ENCODE measurements around the gene ATF3. TPM values are rescaled to one million over a fixed set of nuclear protein-coding genes. Genes with fewer than 3 reads are reported as not detected.
"Not testable (repeated sequence)": the region's sequence is repeated elsewhere in the genome, so short reads cannot be mapped to it uniquely, and the experiment has no call there.

The ATF3 gene
- total RNA-seq, 2 experiments from 2014 or later: 10.4 to 12.7 TPM

GRCh38 chr1:212638492-212639151, 30.1 kb downstream of the ATF3 start:
- Histone ChIP-seq H3K9me3 (ENCODE audit: control insufficient read depth in 1 of 2, insufficient read depth in 1 of 2, low read length in 2 of 2) (peaks cover 0 to 7% of the 10 kb centered on the region in 2 experiments), H3K4me1 (ENCODE audit: insufficient read depth, low read length) (peaks cover 25% of the 10 kb centered on the region), H3K27me3 (ENCODE audit: control insufficient read depth in 1 of 2, insufficient read depth in 2 of 2, low read length in 2 of 2) (no peaks in the 10 kb centered on the region), H3K36me3 (ENCODE audit: insufficient read depth, low read length) (no peaks in the 10 kb centered on the region), H3K4me3 (ENCODE audit: low read length) (no peak overlapping the region), H3K27ac (ENCODE audit: low read depth in 1 of 2, low read length in 2 of 2) (no peak overlapping the region)
- Mint-ChIP-seq H3K9me3 (no peaks in the 10 kb centered on the region), H3K36me3 (ENCODE audit: low read depth) (no peaks in the 10 kb centered on the region), H3K27me3 (peaks cover 5% of the 10 kb centered on the region), H3K4me1 (ENCODE audit: low read depth) (peaks cover 23% of the 10 kb centered on the region), H3K27ac (no peak overlapping the region), H3K4me3 (no peak overlapping the region)
- TF ChIP-seq CTCF (IDR thresholded peaks at IDR 0.05): no peak
- intact Hi-C loops (cut with DNase I, micrococcal nuclease): no loop called here
- ChIA-PET POLR2A (no interaction called here), CTCF (no interaction called here)
- ATAC-seq (ENCODE audit: poor library complexity) (no peak), DNase-seq (no peak)

GRCh38 chr1:212639524-212639923, 31.0 kb downstream of the ATF3 start:
- H3K27ac ChIP-seq (ENCODE audit: low read depth in 1 of 2, low read length in 2 of 2); ATAC-seq (ENCODE audit: poor library complexity); H3K36me3 Mint-ChIP-seq (ENCODE audit: low read depth); H3K27me3 Mint-ChIP-seq; H3K36me3 ChIP-seq (ENCODE audit: insufficient read depth, low read length); H3K27ac Mint-ChIP-seq; H3K27me3 ChIP-seq (ENCODE audit: control insufficient read depth in 1 of 2, insufficient read depth in 2 of 2, low read length in 2 of 2); intact Hi-C loops (cut with DNase I, micrococcal nuclease); H3K9me3 Mint-ChIP-seq; H3K9me3 ChIP-seq (ENCODE audit: control insufficient read depth in 1 of 2, insufficient read depth in 1 of 2, low read length in 2 of 2); CTCF ChIA-PET; H3K4me3 Mint-ChIP-seq; H3K4me3 ChIP-seq (ENCODE audit: low read length); POLR2A ChIA-PET; DNase-seq: not testable (repeated sequence)
- peaks cover 23% of the 10 kb centered on the region for H3K4me1 Mint-ChIP-seq (ENCODE audit: low read depth)
- peaks cover 25% of the 10 kb centered on the region for H3K4me1 ChIP-seq (ENCODE audit: insufficient read depth, low read length)

DNA sequence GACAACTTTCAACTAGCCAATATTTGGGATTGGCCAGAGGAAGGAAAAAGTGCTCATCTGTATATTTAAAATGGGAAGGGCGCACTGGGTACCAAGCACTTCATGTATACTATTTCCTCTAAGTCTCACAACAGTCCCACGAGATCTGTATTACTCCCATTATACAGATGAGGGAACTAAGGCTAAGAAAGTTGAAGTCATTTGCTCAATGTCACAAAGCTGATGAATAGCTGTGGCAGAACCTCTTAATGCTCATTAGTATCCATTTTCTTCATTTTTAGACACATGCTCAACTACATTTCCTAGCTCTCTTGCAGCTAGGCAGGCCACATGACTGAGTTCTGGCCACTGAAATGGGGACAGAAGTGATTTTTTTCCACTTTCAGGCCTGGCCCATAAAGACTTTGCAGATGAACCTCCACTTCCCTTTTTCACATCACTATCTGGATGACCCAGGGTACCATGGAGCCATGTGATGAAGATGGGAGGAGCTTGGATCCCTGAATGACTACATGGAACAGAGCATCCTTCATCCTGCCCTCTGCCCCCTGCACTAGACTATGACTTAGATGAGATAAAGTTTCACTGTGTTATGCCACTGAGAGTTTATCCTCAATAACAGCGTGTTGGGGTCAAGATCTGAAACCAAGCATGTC, 31.8 kb downstream of the ATF3 start:
- no peaks in the 10 kb centered on the region for H3K27me3 ChIP-seq (ENCODE audit: control insufficient read depth in 1 of 2, insufficient read depth in 2 of 2, low read length in 2 of 2)
- peaks cover 0 to 7% of the 10 kb centered on the region in 2 experiments for H3K9me3 ChIP-seq (ENCODE audit: control insufficient read depth in 1 of 2, insufficient read depth in 1 of 2, low read length in 2 of 2)
- intact Hi-C loops (cut with DNase I, micrococcal nuclease): no loop called here
- peaks cover 5% of the 10 kb centered on the region for H3K27me3 Mint-ChIP-seq
- no peak overlapping the region for H3K4me3 Mint-ChIP-seq
- ChIA-PET CTCF (interaction anchor here (1.2 to 1.4 kb wide), 2 partner anchors 31 to 184 kb away, joined by 3 read pairs; no protein-coding TSS in a partner anchor), POLR2A (no interaction called here)
- H3K36me3 ChIP-seq (ENCODE audit: insufficient read depth, low read length): no peaks in the 10 kb centered on the region
- ATAC-seq (ENCODE audit: poor library complexity) (no peak), DNase-seq (no peak)
- peaks cover 17% of the 10 kb centered on the region for H3K4me1 Mint-ChIP-seq (ENCODE audit: low read depth)
- no peaks in the 10 kb centered on the region for H3K9me3 Mint-ChIP-seq
- peaks cover 22% of the 10 kb centered on the region for H3K4me1 ChIP-seq (ENCODE audit: insufficient read depth, low read length)
- no peak overlapping the region for H3K27ac ChIP-seq (ENCODE audit: low read depth in 1 of 2, low read length in 2 of 2)
- H3K27ac Mint-ChIP-seq: no peak overlapping the region
- H3K4me3 ChIP-seq (ENCODE audit: low read length): no peak overlapping the region
- H3K36me3 Mint-ChIP-seq (ENCODE audit: low read depth): no peaks in the 10 kb centered on the region
- no peak for TF ChIP-seq CTCF (IDR thresholded peaks at IDR 0.05)

Data from CD4-positive, alpha-beta T cell (primary cell).